Measurements from ENCODE around the gene KRT38.
"Not testable (repeated sequence)": the region's sequence is repeated elsewhere in the genome, so short reads cannot be mapped to it uniquely, and the experiment has no call there.

Gene KRT38

GRCh38 chr17:41457676-41458075, 16.9 kb upstream of the KRT38 start:
- no peak for DNase-seq

- no peak for DNase-seq
Measured at GRCh38 chr17:41456204-41456603, 15.4 kb upstream of the KRT38 start.

GRCh38 chr17:41455236-41455635, 14.5 kb upstream of the KRT38 start:
- no peak for DNase-seq

GRCh38 chr17:41453066-41453465, 12.3 kb upstream of the KRT38 start:
- no peak for DNase-seq

- DNase-seq: no peak
Measured at GRCh38 chr17:41452281-41452680, 11.5 kb upstream of the KRT38 start.

GRCh38 chr17:41451154-41451728, 10.5 kb upstream of the KRT38 start:
- DNase-seq: no peak

- no peak for DNase-seq
Measured at GRCh38 chr17:41449008-41449407, 8.2 kb upstream of the KRT38 start.

GRCh38 chr17:41448506-41448905, 7.7 kb upstream of the KRT38 start:
- no peak for DNase-seq

- DNase-seq: no peak
Measured at GRCh38 chr17:41446806-41447205, 6.0 kb upstream of the KRT38 start.

- no peak for DNase-seq
Measured at GRCh38 chr17:41444640-41445039, 3.9 kb upstream of the KRT38 start.

GRCh38 chr17:41444186-41444585, 3.4 kb upstream of the KRT38 start:
- no peak for DNase-seq

- no peak for DNase-seq
Measured at GRCh38 chr17:41442739-41443138, 2.0 kb upstream of the KRT38 start.

- no peak for DNase-seq
Measured at GRCh38 chr17:41439375-41439774, 1.4 kb downstream of the KRT38 start.

- DNase-seq: no peak
Measured at GRCh38 chr17:41437769-41438168, 3.0 kb downstream of the KRT38 start.

GRCh38 chr17:41437254-41437653, 3.5 kb downstream of the KRT38 start:
- DNase-seq: no peak

- DNase-seq: no peak
Measured at GRCh38 chr17:41434415-41434814, 6.4 kb downstream of the KRT38 start.

- no peak for DNase-seq
Measured at GRCh38 chr17:41434005-41434404, 6.8 kb downstream of the KRT38 start.

GRCh38 chr17:41433586-41433985, 7.2 kb downstream of the KRT38 start:
- no peak for DNase-seq

- not testable (repeated sequence) for DNase-seq
Measured at GRCh38 chr17:41430376-41430775, 10.4 kb downstream of the KRT38 start.

- no peak for DNase-seq
Measured at GRCh38 chr17:41429667-41430066, 11.1 kb downstream of the KRT38 start.

GRCh38 chr17:41428591-41429291, 12.0 kb downstream of the KRT38 start:
- no peak for DNase-seq

- DNase-seq: no peak
Measured at GRCh38 chr17:41424111-41424635, 16.6 kb downstream of the KRT38 start, which contains the start of gene KRT37. Gene KRT37 (minus strand): TSS chr17:41424585. CDS start chr17:41424523, 62 bp downstream.

- DNase-seq: not testable (repeated sequence)
Measured at GRCh38 chr17:41422586-41422985, 18.2 kb downstream of the KRT38 start.

- DNase-seq: no peak
Measured at GRCh38 chr17:41421617-41422016, 19.2 kb downstream of the KRT38 start.

GRCh38 chr17:41421116-41421515, 19.7 kb downstream of the KRT38 start:
- DNase-seq: no peak

All from stimulated activated CD4-positive, alpha-beta T cell treated with anti-CD3 and anti-CD28 coated beads, Interleukin-4, amount 100 ng/mL, for 24 hours (primary cell).